Measurements from ENCODE around the gene HOATZ.

Gene HOATZ

DNA sequence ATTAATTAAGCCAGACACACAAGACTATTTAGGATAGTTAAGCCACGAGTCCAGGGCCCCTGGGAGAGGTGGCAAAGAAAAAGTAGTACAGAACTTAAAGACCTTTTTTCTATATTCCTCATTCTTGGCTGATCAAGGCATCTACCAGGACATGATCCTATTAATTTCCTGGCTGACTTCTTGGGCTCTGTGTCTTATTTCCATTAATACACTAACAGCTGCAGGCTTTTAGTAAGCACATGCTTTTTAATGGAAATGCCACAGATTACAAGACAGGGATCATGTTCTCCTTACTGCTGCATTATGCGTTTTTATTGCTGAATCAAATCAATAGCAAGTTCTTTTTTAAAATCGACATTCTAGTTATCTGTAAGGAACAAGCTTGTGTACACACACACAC is 37.6 kb upstream of the HOATZ start:
- TF ChIP-seq, protein P1, sequence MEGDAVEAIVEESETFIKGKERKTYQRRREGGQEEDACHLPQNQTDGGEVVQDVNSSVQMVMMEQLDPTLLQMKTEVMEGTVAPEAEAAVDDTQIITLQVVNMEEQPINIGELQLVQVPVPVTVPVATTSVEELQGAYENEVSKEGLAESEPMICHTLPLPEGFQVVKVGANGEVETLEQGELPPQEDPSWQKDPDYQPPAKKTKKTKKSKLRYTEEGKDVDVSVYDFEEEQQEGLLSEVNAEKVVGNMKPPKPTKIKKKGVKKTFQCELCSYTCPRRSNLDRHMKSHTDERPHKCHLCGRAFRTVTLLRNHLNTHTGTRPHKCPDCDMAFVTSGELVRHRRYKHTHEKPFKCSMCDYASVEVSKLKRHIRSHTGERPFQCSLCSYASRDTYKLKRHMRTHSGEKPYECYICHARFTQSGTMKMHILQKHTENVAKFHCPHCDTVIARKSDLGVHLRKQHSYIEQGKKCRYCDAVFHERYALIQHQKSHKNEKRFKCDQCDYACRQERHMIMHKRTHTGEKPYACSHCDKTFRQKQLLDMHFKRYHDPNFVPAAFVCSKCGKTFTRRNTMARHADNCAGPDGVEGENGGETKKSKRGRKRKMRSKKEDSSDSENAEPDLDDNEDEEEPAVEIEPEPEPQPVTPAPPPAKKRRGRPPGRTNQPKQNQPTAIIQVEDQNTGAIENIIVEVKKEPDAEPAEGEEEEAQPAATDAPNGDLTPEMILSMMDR (IDR thresholded peaks at IDR 0.05; ENCODE audit: extremely low read depth, missing control alignments), result no peak
- no peak for DNase-seq (ENCODE audit: low spot score)

DNA sequence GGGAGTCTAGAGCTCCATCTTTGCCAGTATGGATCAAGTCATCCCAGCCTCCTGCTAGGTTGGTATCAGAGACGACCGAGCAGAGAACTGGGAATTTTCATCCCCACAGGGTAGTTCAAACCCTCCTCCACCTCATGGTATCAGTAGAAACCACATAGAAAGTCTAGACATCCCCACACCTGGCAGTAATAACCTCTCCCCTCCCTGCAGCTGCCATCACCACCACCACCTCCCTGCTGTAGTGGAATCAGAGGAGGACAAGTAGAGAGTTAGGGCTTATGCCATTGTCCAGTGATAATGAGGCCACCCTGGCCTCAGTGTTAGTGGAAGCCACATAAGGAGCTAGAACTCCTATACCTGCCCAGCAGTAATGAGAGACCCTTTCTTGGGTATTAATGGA is 36.7 kb upstream of the HOATZ start:
- TF ChIP-seq, protein P1 (IDR thresholded peaks at IDR 0.05; ENCODE audit: extremely low read depth, missing control alignments), result no peak
- DNase-seq (ENCODE audit: low spot score), result no peak

DNA sequence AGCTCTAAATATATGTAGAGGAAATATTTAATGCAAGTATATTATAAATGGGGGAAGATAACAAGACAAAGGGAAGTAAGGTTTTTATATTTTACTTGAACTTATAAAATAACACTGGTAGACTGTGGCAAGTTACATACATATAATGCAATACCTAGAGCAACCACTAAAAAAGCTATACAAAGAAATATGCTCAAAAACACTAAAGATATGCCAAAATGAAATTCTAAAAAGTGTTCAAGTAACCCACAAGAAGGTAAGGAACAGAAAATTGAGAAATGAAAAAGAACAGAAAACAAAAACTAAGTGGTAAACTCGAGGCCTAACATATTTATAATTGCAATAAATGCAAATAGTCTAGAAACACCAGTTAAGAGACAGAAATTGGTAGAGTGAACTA is 34.9 kb upstream of the HOATZ start:
- TF ChIP-seq, protein P1 (IDR thresholded peaks at IDR 0.05; ENCODE audit: extremely low read depth, missing control alignments), result no peak
- DNase-seq (ENCODE audit: low spot score), result no peak

DNA sequence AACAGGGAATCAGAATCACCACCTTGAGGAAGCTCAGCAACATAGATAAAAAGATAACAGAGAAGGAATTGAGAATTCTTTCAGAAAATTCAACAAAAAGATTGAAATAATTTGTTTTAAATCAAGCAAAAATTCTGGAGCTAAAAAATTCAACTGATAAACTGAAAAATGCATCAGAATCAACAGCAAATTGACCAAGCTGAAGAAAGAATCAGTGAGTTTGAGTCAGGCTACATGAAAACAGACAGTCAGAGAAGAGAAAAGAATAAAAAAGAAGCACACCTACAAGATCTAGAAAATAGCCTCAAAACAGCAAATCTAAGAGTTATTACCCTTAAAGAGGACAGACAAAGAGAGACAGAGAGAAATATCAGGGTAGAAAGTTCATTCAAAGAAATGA is 31.1 kb upstream of the HOATZ start:
- DNase-seq (ENCODE audit: low spot score), result no peak
- TF ChIP-seq, protein P1 (IDR thresholded peaks at IDR 0.05; ENCODE audit: extremely low read depth, missing control alignments), result no peak

DNA sequence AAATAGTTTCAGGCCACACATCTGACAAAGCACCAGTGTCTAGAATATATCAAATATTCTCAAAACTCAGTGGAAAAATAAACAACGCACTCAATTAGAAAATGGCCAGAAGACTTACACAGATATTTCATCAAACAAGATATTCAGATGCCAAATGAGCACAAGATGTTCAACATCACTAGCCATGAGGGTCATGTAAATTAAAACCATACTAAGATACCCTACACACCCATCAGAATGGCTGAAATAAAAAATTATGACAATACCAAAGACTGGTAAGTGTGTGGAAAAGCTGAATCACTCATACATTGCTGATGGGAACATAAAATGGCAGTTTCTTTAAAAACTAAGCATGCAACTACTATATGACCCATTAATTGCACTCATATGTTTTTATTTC is 24.1 kb upstream of the HOATZ start:
- no peak for DNase-seq (ENCODE audit: low spot score)
- TF ChIP-seq, protein P1 (IDR thresholded peaks at IDR 0.05; ENCODE audit: extremely low read depth, missing control alignments), result no peak

DNA sequence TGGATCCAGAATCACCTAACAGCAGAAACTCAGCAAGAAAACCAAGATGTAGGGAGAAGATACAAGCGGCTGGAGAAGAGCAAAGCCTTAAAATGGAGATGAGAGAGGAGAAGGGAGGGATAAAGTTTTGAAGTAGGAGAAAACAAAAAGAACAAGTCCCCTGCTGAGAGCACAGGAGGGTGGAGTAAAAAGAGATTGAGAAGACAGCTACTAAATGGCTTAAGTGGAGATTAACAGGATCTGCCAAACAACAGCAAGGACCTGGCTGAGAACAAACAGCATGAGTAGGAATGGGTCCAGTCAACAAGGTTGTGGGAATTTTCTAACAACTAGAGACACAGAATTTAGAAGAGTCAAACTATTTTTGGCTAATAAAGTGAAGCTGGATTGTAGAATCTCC is 20.5 kb upstream of the HOATZ start:
- TF ChIP-seq, protein P1 (IDR thresholded peaks at IDR 0.05; ENCODE audit: extremely low read depth, missing control alignments), result no peak
- no peak for DNase-seq (ENCODE audit: low spot score)

DNA sequence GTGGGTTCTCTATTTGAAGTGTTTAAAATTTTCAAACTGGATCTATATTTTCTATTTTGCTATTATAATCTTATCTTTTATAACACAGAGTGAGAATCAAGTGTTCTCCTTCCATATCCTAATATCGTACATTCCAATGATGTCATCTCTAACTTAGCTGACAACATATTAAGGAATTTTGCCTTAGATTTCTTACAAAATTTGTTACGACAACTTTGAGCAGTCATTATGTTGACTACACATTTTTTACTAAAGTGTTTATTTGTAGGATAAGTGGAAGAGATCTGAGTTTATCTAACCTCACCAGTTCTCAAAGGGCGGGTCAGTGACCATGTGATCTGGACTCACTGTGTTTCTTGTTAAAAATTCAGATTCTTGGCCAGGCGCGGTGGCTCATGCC is 15.1 kb upstream of the HOATZ start:
- TF ChIP-seq, protein P1 (IDR thresholded peaks at IDR 0.05; ENCODE audit: extremely low read depth, missing control alignments), result no peak
- no peak for DNase-seq (ENCODE audit: low spot score)
